GM12878 (cell line): ENCODE measurements around the gene NMT1. TPM values are rescaled to one million over a fixed set of nuclear protein-coding genes. Genes with fewer than 3 reads are reported as not detected.

Experiments
- ATAC-seq: fragments of 200-7000 bp; cut with Tn5 transposase; 3 replicates; pipeline ENCODE4 v1.9.1; 2020; ENCODE audit warnings: mild to moderate bottlenecking, moderate library complexity
- BruUV-seq: library from RNA; stranded (reverse); fragments of 400-500 nt; replicated peaks from 2 replicates; lab custom pipeline; 2021; lab: Mats Ljungman, UMichigan
- CTCF ChIA-PET: fragments of 300-600 bp; sonication (Branson Sonifier 250); formaldehyde crosslinking; extraction: SDS; loops from one replicate; lab custom pipeline; 2021; ENCODE audit warnings: inconsistent platforms; lab: Yijun Ruan, JAX
- POLR2A ChIA-PET: fragments of 350-600 bp; formaldehyde crosslinking; extraction: SDS; loops from one replicate; lab custom pipeline; 2021; ENCODE audit warnings: inconsistent platforms; lab: Charles Lee
- RAD21 ChIA-PET: fragments of 300-600 bp; sonication (Branson Sonifier 250); formaldehyde crosslinking; loops from one replicate; lab custom pipeline; 2023; ENCODE audit warnings: antibody characterized with exemption; ENCODE audit not compliant: unreplicated experiment; lab: Charles Lee
- SMC1A ChIA-PET: fragments of 300-600 bp; sonication (Branson Sonifier 250); formaldehyde crosslinking; loops from one replicate; lab custom pipeline; 2023; ENCODE audit not compliant: unreplicated experiment, uncharacterized antibody; lab: Charles Lee
- DNase-seq: peaks from one replicate; pipeline ENCODE4 v3.0.0-alpha.2; 2011; ENCODE audit warnings: low read depth, low spot score
- FAIRE-seq: peaks from 3 replicates; lab custom pipeline; 2011; peaks lifted over from hg19 to GRCh38; lab: Jason Lieb, UNC
- H2AFZ ChIP-seq: 2 replicates; pipeline ENCODE4 v1.6.0; 2011; ENCODE audit warnings: low read depth, low read length, control low read depth; ENCODE audit not compliant: control insufficient read depth
- H3K27ac ChIP-seq: 2 replicates; pipeline ENCODE4 v1.5.1; 2011; ENCODE audit warnings: control low read depth; ENCODE audit not compliant: control insufficient read depth, insufficient read depth
- H3K27me3 ChIP-seq, 2 experiments: replicated peaks in 1 of 2; 2 replicates each; pipeline versions ENCODE4 v1.6.0 to v1.6.1; 2011; ENCODE audit warnings: low read length in 1 of 2; ENCODE audit not compliant: control insufficient read depth in 2 of 2, insufficient read depth in 2 of 2
- H3K36me3 ChIP-seq, 2 experiments: 2 replicates each; pipeline ENCODE4 v1.5.1; 2011; ENCODE audit warnings: low read length in 1 of 2; ENCODE audit not compliant: control insufficient read depth in 2 of 2, insufficient read depth in 2 of 2
- H3K4me1 ChIP-seq: 2 replicates; pipeline ENCODE4 v1.6.1; 2011; ENCODE audit warnings: mild to moderate bottlenecking, low read length, moderate library complexity, mixed read lengths; ENCODE audit not compliant: control insufficient read depth, insufficient read depth
- H3K4me2 ChIP-seq: 2 replicates; pipeline ENCODE4 v1.6.0; 2011; ENCODE audit warnings: control low read depth; ENCODE audit not compliant: control insufficient read depth, insufficient read depth
- H3K4me3 ChIP-seq: fragments of 200-600 bp; sonication (generic); 2 replicates; pipeline ENCODE4 v1.5.1; 2016
- H3K79me2 ChIP-seq: 2 replicates; pipeline ENCODE4 v1.6.0; 2011; ENCODE audit warnings: low read length; ENCODE audit not compliant: control insufficient read depth, insufficient read depth
- H3K9ac ChIP-seq: 2 replicates; pipeline ENCODE4 v1.8.0; 2011; ENCODE audit warnings: low read length, control low read depth, mixed read lengths; ENCODE audit not compliant: control insufficient read depth, insufficient read depth
- H3K9me3 ChIP-seq: replicated peaks from 3 replicates; pipeline ENCODE4 v1.5.1; 2011; ENCODE audit warnings: mild to moderate bottlenecking, low read length; ENCODE audit not compliant: control insufficient read depth, insufficient read depth
- H4K20me1 ChIP-seq: 2 replicates; pipeline ENCODE4 v1.6.0; 2011; ENCODE audit not compliant: control insufficient read depth, insufficient read depth
- BACH1 ChIP-seq: fragments of 450-650 bp; IDR thresholded peaks from 2 replicates; pipeline ENCODE4 v1.6.1; 2017; ENCODE audit warnings: mild to moderate bottlenecking, borderline replicate concordance
- BHLHE40 ChIP-seq, 2 experiments: fragments of 450-650 bp in 1 of 2; IDR thresholded peaks; 2 replicates each; pipeline ENCODE4 v1.6.1; 2011 to 2017; ENCODE audit warnings: low read depth in 2 of 2, borderline replicate concordance in 1 of 2, improper control_type of control experiment in 1 of 2, low read length in 1 of 2, mild to moderate bottlenecking in 1 of 2
- CEBPB ChIP-seq, 2 experiments: fragments of 150-350 bp in 1 of 2; IDR thresholded peaks; 2 replicates each; pipeline ENCODE4 v1.6.1; 2012 to 2014; ENCODE audit warnings: low read depth in 2 of 2, low read length in 2 of 2, borderline replicate concordance in 1 of 2, inconsistent platforms in 1 of 2
- CHD4 ChIP-seq: fragments of 200-600 bp; sonication (generic); IDR thresholded peaks from 2 replicates; pipeline ENCODE4 v1.6.1; 2016; ENCODE audit warnings: mild to moderate bottlenecking
- ESRRA ChIP-seq: IDR thresholded peaks from 2 replicates; pipeline ENCODE4 v1.6.1; 2012; ENCODE audit warnings: mild to moderate bottlenecking, low read length, improper control_type of control experiment
- HDAC6 ChIP-seq: fragments of 200-600 bp; sonication (generic); IDR thresholded peaks from one replicate; pipeline ENCODE4 v1.8.0; 2017; ENCODE audit warnings: antibody characterized with exemption; ENCODE audit not compliant: unreplicated experiment
- HSF1 ChIP-seq: fragments of 150-350 bp; IDR thresholded peaks from 2 replicates; pipeline ENCODE4 v1.6.1; 2014; ENCODE audit warnings: mild to moderate bottlenecking, low read depth, low read length
- IKZF2 ChIP-seq, 2 experiments: fragments of 450-650 bp; IDR thresholded peaks; 2 replicates each; pipeline ENCODE4 v1.6.1; 2017; ENCODE audit warnings: mild to moderate bottlenecking in 2 of 2, moderate library complexity in 2 of 2
- LARP7 ChIP-seq: fragments of 450-650 bp; IDR thresholded peaks from 2 replicates; pipeline ENCODE4 v1.6.1; 2017; ENCODE audit warnings: mild to moderate bottlenecking
- MEF2B ChIP-seq: fragments of 450-650 bp; IDR thresholded peaks from 2 replicates; pipeline ENCODE4 v1.6.1; 2018; ENCODE audit warnings: mild to moderate bottlenecking, moderate library complexity; ENCODE audit not compliant: partially characterized antibody, poor library complexity, severe bottlenecking
- MLLT1 ChIP-seq: fragments of 450-650 bp; IDR thresholded peaks from 2 replicates; pipeline ENCODE4 v1.6.1; 2016; ENCODE audit warnings: mild to moderate bottlenecking
- MTA2 ChIP-seq: fragments of 450-650 bp; IDR thresholded peaks from 2 replicates; pipeline ENCODE4 v1.6.1; 2016; ENCODE audit warnings: low read depth, mild to moderate bottlenecking, moderate library complexity
- NFYB ChIP-seq: IDR thresholded peaks from 2 replicates; pipeline ENCODE4 v1.6.1; 2011; ENCODE audit warnings: low read depth, mild to moderate bottlenecking, low read length, improper control_type of control experiment, moderate library complexity; ENCODE audit not compliant: insufficient read depth
- PKNOX1 ChIP-seq: fragments of 450-650 bp; IDR thresholded peaks from 2 replicates; pipeline ENCODE4 v1.6.1; 2016; ENCODE audit warnings: mild to moderate bottlenecking
- PRDM15 ChIP-seq: fragments of 450-650 bp; formaldehyde crosslinking; IDR thresholded peaks from 2 replicates; pipeline ENCODE4 v1.4.0; 2020; ENCODE audit warnings: mild to moderate bottlenecking, moderate library complexity
- SPI1 ChIP-seq: IDR thresholded peaks from 2 replicates; pipeline ENCODE4 v1.6.1; 2011; ENCODE audit warnings: low read depth, mild to moderate bottlenecking, low read length, moderate library complexity, borderline replicate concordance; ENCODE audit not compliant: insufficient read depth
- ZNF24 ChIP-seq: fragments of 450-650 bp; IDR thresholded peaks from 2 replicates; pipeline ENCODE4 v1.6.1; 2017; ENCODE audit warnings: antibody characterized with exemption, mild to moderate bottlenecking
- WGBS: methylation state at CpG from one replicate; pipeline ENCODE4 v1.1.6; 2016; ENCODE audit warnings: low lambda C conversion rate; ENCODE audit not compliant: insufficient replicate concordance, insufficient coverage; ENCODE audit errors: missing lambda C conversion rate; 5-methylcytosine and 5-hydroxymethylcytosine counted together
- in situ Hi-C: fragments of 300-500 bp; cut with MboI; formaldehyde crosslinking; loops from 9 replicates; pipeline ENCODE4 v1.14.3; 2018; ENCODE audit warnings: mixed read lengths
- intact Hi-C: fragments of 100-400 bp; cut with micrococcal nuclease; formaldehyde crosslinking; loops from one replicate; pipeline ENCODE4 v1.14.2; 2022; ENCODE audit not compliant: unreplicated experiment
- polyA plus RNA-seq, 11 experiments: library from polyadenylated mRNA; depleted of rRNA in 4 of 11; unstranded in 6 of 11; stranded (reverse) in 5 of 11; fragments of >200 nt; fragmentation: Nextera tagmentation in 4 of 11; fragmentation: Illumina TruSeq in 1 of 11; extraction: Ambion mirVana in 4 of 11; extraction: Trizol in 1 of 11; gene quantifications; 1 replicate in 1 of 11; 2 replicates in 10 of 11; pipeline versions ENCODE4 v1.2.1 to v1.2.3, GENCODE V29; 2011 to 2016; ENCODE audit warnings: inconsistent platforms in 2 of 11, missing spikeins in 2 of 11, low read depth in 1 of 11
- total RNA-seq, 4 experiments: library from RNA; depleted of rRNA in 3 of 4; stranded (reverse); fragments of >200 nt in 3 of 4; fragmentation: Illumina TruSeq in 1 of 4; extraction: Trizol in 1 of 4; gene quantifications; 2 replicates each; pipeline versions ENCODE4 v1.2.1 to v1.2.3, GENCODE V29; 2013 to 2021

NMT1 gene
- total and polyA plus RNA-seq, 10 of the 15 experiments (the other 5 are each of a cell fraction or from before 2014, with no cell fraction given): 96.7 to 395 (median 222) TPM

- no peaks in the 10 kb centered on the region for H3K4me1 ChIP-seq
- in situ Hi-C loops: no loop called here
- ATAC-seq (no peak), DNase-seq (no peak), FAIRE-seq (no peak)
- H4K20me1 ChIP-seq: no peaks in the 10 kb centered on the region; the same call in 1 of the 2 replicates
- peaks cover 63% of the 10 kb centered on the region for H3K79me2 ChIP-seq
- ChIA-PET SMC1A (no interaction called here), RAD21 (no interaction called here), POLR2A (no interaction called here), CTCF (no interaction called here)
- intact Hi-C loops: no loop called here
- WGBS: 93% methylated on average over 8 of the region's 8 CpGs
- H3K9ac ChIP-seq: no peak overlapping the region
- H3K36me3 ChIP-seq: peaks cover 4 to 6% of the 10 kb centered on the region in 2 experiments
- TF ChIP-seq PKNOX1: no peak
- TF ChIP-seq IKZF2 (IDR thresholded peaks at IDR 0.05): no peak
- TF ChIP-seq ESRRA: no peak
- TF ChIP-seq HSF1: no peak
- no peak for TF ChIP-seq MLLT1
- TF ChIP-seq BACH1: no peak
- TF ChIP-seq MEF2B: no peak
- TF ChIP-seq MTA2: no peak
- TF ChIP-seq HDAC6: no peak
- TF ChIP-seq BHLHE40 (IDR thresholded peaks at IDR 0.05; ENCODE audit: borderline replicate concordance in 1 of 2, low read depth in 2 of 2, low read length in 1 of 2): no peak
- no peak for TF ChIP-seq NFYB
- TF ChIP-seq PRDM15: no peak
- no peak for TF ChIP-seq CEBPB (IDR thresholded peaks at IDR 0.05; ENCODE audit: borderline replicate concordance in 1 of 2, low read depth in 2 of 2, low read length in 2 of 2)
- no peak for TF ChIP-seq LARP7
- no peak for TF ChIP-seq SPI1
- no peak for TF ChIP-seq ZNF24
- no peak for TF ChIP-seq CHD4
- H2AFZ ChIP-seq: no peak overlapping the region
- H3K4me2 ChIP-seq: no peak overlapping the region
- no peaks in the 10 kb centered on the region for H3K9me3 ChIP-seq
- no TSS peak for BruUV-seq
- H3K4me3 ChIP-seq: no peak overlapping the region
- H3K27ac ChIP-seq: no peak overlapping the region
- H3K27me3 ChIP-seq: no peaks in the 10 kb centered on the region
Measured at GRCh38 chr17:45070001-45070400, 8.9 kb downstream of the NMT1 start.
